ENCODE measurements around the gene U2AF2. TPM values are rescaled to one million over a fixed set of nuclear protein-coding genes. Genes with fewer than 3 reads are reported as not detected.
A peak's percentile ranks its signal among the peaks of the same experiment; 100 is the strongest.

U2AF2 gene
- total and polyA plus RNA-seq, 2 experiments from 2014 or later: 16.1 to 99.6 TPM

- DNase-seq (ENCODE audit: low spot score): no peak
- peaks cover 57% of the 10 kb centered on the region for H3K79me2 ChIP-seq
These were observed 9.3 kb upstream of the U2AF2 start for GRCh38 chr19:55645512-55645881.

GRCh38 chr19:55646889-55647731 lies 7.7 kb upstream of the U2AF2 start:
- H3K9me2 ChIP-seq (replicated peaks; ENCODE audit: insufficient read depth): no peaks in the 10 kb centered on the region
- no peaks in the 10 kb centered on the region for H3K9me3 ChIP-seq (ENCODE audit: low read depth)
- no peak for DNase-seq (ENCODE audit: low spot score)
- TF ChIP-seq EZH2phosphoT487 (IDR thresholded peaks at IDR 0.05; ENCODE audit: low read depth, severe bottlenecking, unreplicated experiment) (no peak), CTCF (IDR thresholded peaks at IDR 0.05; ENCODE audit: poor library complexity) (no peak), EZH2 (IDR thresholded peaks at IDR 0.05; ENCODE audit: borderline replicate concordance) (no peak)
- H2AFZ ChIP-seq: peak overlapping the region; percentile 95
- H3K27ac ChIP-seq: peak overlapping the region; percentile 96
- H3K4me2 ChIP-seq: peak overlapping the region; percentile 92
- peaks cover 21% of the 10 kb centered on the region for H3K4me1 ChIP-seq (ENCODE audit: insufficient read depth)
- H4K20me1 ChIP-seq (ENCODE audit: insufficient read depth, poor library complexity, severe bottlenecking): no peaks in the 10 kb centered on the region
- peak overlapping the region; percentile 99 for H3K4me3 ChIP-seq
- 44% methylated on average over 14 of the region's 14 CpGs for WGBS (ENCODE audit: low lambda C conversion rate, missing lambda C conversion rate)
- H3K79me2 ChIP-seq: peaks cover 56% of the 10 kb centered on the region
- no peaks in the 10 kb centered on the region for H3K36me3 ChIP-seq (replicated peaks; ENCODE audit: insufficient read depth, low read depth)
- no peaks in the 10 kb centered on the region for H3K27me3 ChIP-seq

More at GRCh38 chr19:55645512-55645881, 9.3 kb upstream of the U2AF2 start:
- Histone ChIP-seq H3K36me3 (replicated peaks; ENCODE audit: insufficient read depth, low read depth) (no peaks in the 10 kb centered on the region), H3K4me3 (no peak overlapping the region), H3K9me3 (ENCODE audit: low read depth) (no peaks in the 10 kb centered on the region), H4K20me1 (ENCODE audit: insufficient read depth, poor library complexity, severe bottlenecking) (no peaks in the 10 kb centered on the region), H3K4me2 (no peak overlapping the region), H3K9me2 (replicated peaks; ENCODE audit: insufficient read depth) (no peaks in the 10 kb centered on the region), H2AFZ (no peak overlapping the region), H3K27ac (no peak overlapping the region), H3K4me1 (ENCODE audit: insufficient read depth) (peaks cover 22% of the 10 kb centered on the region), H3K27me3 (no peaks in the 10 kb centered on the region)
- 87% methylated on average over 5 of the region's 5 CpGs for WGBS (ENCODE audit: low lambda C conversion rate, missing lambda C conversion rate)
- TF ChIP-seq CTCF (IDR thresholded peaks at IDR 0.05; ENCODE audit: poor library complexity) (no peak), EZH2phosphoT487 (IDR thresholded peaks at IDR 0.05; ENCODE audit: low read depth, severe bottlenecking, unreplicated experiment) (no peak), EZH2 (IDR thresholded peaks at IDR 0.05; ENCODE audit: borderline replicate concordance) (no peak)

GRCh38 chr19:55647732-55648584 lies 6.9 kb upstream of the U2AF2 start, which contains the start of gene CCDC106:
Gene CCDC106 (plus strand): TSS chr19:55648212. CDS start chr19:55649047, 835 bp downstream.
- DNase-seq (ENCODE audit: low spot score): peak; percentile 82
- TF ChIP-seq EZH2 (IDR thresholded peaks at IDR 0.05; ENCODE audit: borderline replicate concordance) (no peak), CTCF (IDR thresholded peaks at IDR 0.05; ENCODE audit: poor library complexity) (no peak), EZH2phosphoT487 (IDR thresholded peaks at IDR 0.05; ENCODE audit: low read depth, severe bottlenecking, unreplicated experiment) (no peak)
- peak within 1 kb of the TSS; percentile 92 for H3K4me2 ChIP-seq
- H2AFZ ChIP-seq: peak within 1 kb of the TSS; percentile 95
- no peaks in the 10 kb centered on the region for H3K27me3 ChIP-seq
- H4K20me1 ChIP-seq (ENCODE audit: insufficient read depth, poor library complexity, severe bottlenecking): no peaks in the 10 kb centered on the region
- H3K4me3 ChIP-seq: peak within 1 kb of the TSS; percentile 99
- no peaks in the 10 kb centered on the region for H3K9me2 ChIP-seq (replicated peaks; ENCODE audit: insufficient read depth)
- H3K9me3 ChIP-seq (ENCODE audit: low read depth): no peaks in the 10 kb centered on the region
- WGBS (ENCODE audit: low lambda C conversion rate, missing lambda C conversion rate): 1% methylated on average over 42 of the region's 87 CpGs
- H3K27ac ChIP-seq: peak within 1 kb of the TSS; percentile 96
- H3K79me2 ChIP-seq: peaks cover 48% of the 10 kb centered on the region
- H3K36me3 ChIP-seq (replicated peaks; ENCODE audit: insufficient read depth, low read depth): no peaks in the 10 kb centered on the region
- H3K4me1 ChIP-seq (ENCODE audit: insufficient read depth): peaks cover 18% of the 10 kb centered on the region

Data from hepatocyte (in vitro differentiated cells).